Trophoblast cell (in vitro differentiated cells and primary cell): Measurements from ENCODE around the gene RBP4.

Experiments
- DNase-seq, 2 donors: peaks; one replicate each; pipeline ENCODE4 v3.0.0-alpha.2; 2016
- H2AFZ ChIP-seq: 2 replicates; pipeline ENCODE4 v1.6.1; 2013; ENCODE audit warnings: low read length, moderate library complexity, mild to moderate bottlenecking; ENCODE audit not compliant: insufficient read depth, poor library complexity
- H2AK5ac ChIP-seq: 2 replicates; pipeline ENCODE4 v1.6.1; 2013; ENCODE audit warnings: mild to moderate bottlenecking, low read length
- H2BK120ac ChIP-seq: 2 replicates; pipeline ENCODE4 v1.6.1; 2013; ENCODE audit warnings: low read length, mild to moderate bottlenecking, moderate library complexity; ENCODE audit not compliant: insufficient read depth, poor library complexity
- H2BK12ac ChIP-seq: 2 replicates; pipeline ENCODE4 v1.6.1; 2013; ENCODE audit warnings: mild to moderate bottlenecking, low read length, moderate library complexity
- H2BK5ac ChIP-seq: 2 replicates; pipeline ENCODE4 v1.6.1; 2013; ENCODE audit warnings: low read length, low read depth, moderate library complexity, mild to moderate bottlenecking; ENCODE audit not compliant: poor library complexity
- H3K14ac ChIP-seq: 2 replicates; pipeline ENCODE4 v1.6.1; 2013; ENCODE audit warnings: mild to moderate bottlenecking, low read length
- H3K18ac ChIP-seq: 2 replicates; pipeline ENCODE4 v1.6.1; 2013; ENCODE audit warnings: mild to moderate bottlenecking, low read length
- H3K23ac ChIP-seq: 2 replicates; pipeline ENCODE4 v1.6.1; 2013; ENCODE audit warnings: low read length
- H3K27ac ChIP-seq: 2 replicates; pipeline ENCODE4 v1.5.1; 2013; ENCODE audit warnings: low read depth, mild to moderate bottlenecking, inconsistent platforms, low read length, moderate library complexity
- H3K27me3 ChIP-seq: 2 replicates; pipeline ENCODE4 v1.6.1; 2013; ENCODE audit warnings: inconsistent platforms, mild to moderate bottlenecking, low read length, moderate library complexity; ENCODE audit not compliant: insufficient read depth
- H3K36me3 ChIP-seq, 2 experiments: 1 replicate in 1 of 2; 2 replicates in 1 of 2; pipeline ENCODE4 v1.6.1; 2013; ENCODE audit warnings: low read length in 2 of 2, mild to moderate bottlenecking in 2 of 2, moderate library complexity in 1 of 2; ENCODE audit not compliant: insufficient read depth in 2 of 2, control insufficient read depth in 1 of 2
- H3K4ac ChIP-seq: 2 replicates; pipeline ENCODE4 v1.6.1; 2013; ENCODE audit warnings: low read depth, mild to moderate bottlenecking, low read length, moderate library complexity
- H3K4me1 ChIP-seq, 2 experiments: 1 replicate in 1 of 2; 2 replicates in 1 of 2; pipeline ENCODE4 v1.6.1; 2013; ENCODE audit warnings: low read length in 2 of 2, mild to moderate bottlenecking in 2 of 2, moderate library complexity in 1 of 2; ENCODE audit not compliant: insufficient read depth in 2 of 2, control insufficient read depth in 1 of 2
- H3K4me2 ChIP-seq: 2 replicates; pipeline ENCODE4 v1.6.1; 2013; ENCODE audit warnings: inconsistent platforms, mild to moderate bottlenecking, low read length, moderate library complexity
- H3K4me3 ChIP-seq: 2 replicates; pipeline ENCODE4 v1.5.1; 2013; ENCODE audit warnings: mild to moderate bottlenecking, low read depth, low read length, inconsistent platforms
- H3K79me1 ChIP-seq: one replicate; pipeline ENCODE4 v1.6.1; 2013; ENCODE audit warnings: low read length
- H3K79me2 ChIP-seq: 2 replicates; pipeline ENCODE4 v1.6.1; 2013; ENCODE audit warnings: low read length, mild to moderate bottlenecking; ENCODE audit not compliant: control insufficient read depth, insufficient read depth, poor library complexity
- H3K9ac ChIP-seq: 2 replicates; pipeline ENCODE4 v1.6.1; 2013; ENCODE audit warnings: mild to moderate bottlenecking, low read length
- H3K9me3 ChIP-seq: 2 replicates; pipeline ENCODE4 v1.6.1; 2013; ENCODE audit warnings: low read depth, mild to moderate bottlenecking, control low read depth, inconsistent platforms, low read length; ENCODE audit not compliant: insufficient read depth
- H4K12ac ChIP-seq: 2 replicates; pipeline ENCODE4 v1.6.1; 2013; ENCODE audit warnings: low read depth, mild to moderate bottlenecking, low read length, moderate library complexity
- H4K8ac ChIP-seq: 2 replicates; pipeline ENCODE4 v1.6.1; 2013; ENCODE audit warnings: low read depth, mild to moderate bottlenecking, low read length, moderate library complexity
- H4K91ac ChIP-seq: one replicate; pipeline ENCODE4 v1.6.1; 2013; ENCODE audit warnings: low read depth, mild to moderate bottlenecking, low read length, moderate library complexity
- WGBS: extraction: QIAGEN DNeasy Blood & Tissue Kit; methylation state at CpG from one replicate; pipeline ENCODE4 v1.1.7; 2013; ENCODE audit warnings: missing lambda C conversion rate; ENCODE audit not compliant: insufficient read length, insufficient coverage; ENCODE audit errors: extremely low coverage; 5-methylcytosine and 5-hydroxymethylcytosine counted together

The RBP4 gene

GRCh38 chr10:93542358-93542791 lies 58.7 kb downstream of the RBP4 start:
- WGBS: no CpG with 5 or more reads among the region's 10 CpGs
- no peak for DNase-seq

More at GRCh38 chr10:93542358-93542791, 58.7 kb downstream of the RBP4 start:
- Histone ChIP-seq H2BK12ac (no peak overlapping the region), H4K12ac (no peak overlapping the region), H3K9ac (no peak overlapping the region), H3K4me3 (no peak overlapping the region), H2BK120ac (no peak overlapping the region), H4K8ac (no peak overlapping the region), H3K79me1 (no peaks in the 10 kb centered on the region), H3K36me3 (no peaks in the 10 kb centered on the region), H3K27ac (no peak overlapping the region), H2AFZ (no peak overlapping the region), H3K14ac (no peak overlapping the region), H4K91ac (no peak overlapping the region), H3K4ac (no peak overlapping the region), H3K18ac (no peak overlapping the region), H3K9me3 (no peaks in the 10 kb centered on the region), H3K4me2 (no peak overlapping the region), H3K79me2 (no peaks in the 10 kb centered on the region), H2AK5ac (no peak overlapping the region), H2BK5ac (no peak overlapping the region), H3K23ac (no peak overlapping the region), H3K4me1 (no peaks in the 10 kb centered on the region), H3K27me3 (no peaks in the 10 kb centered on the region)
